D721Med (cell line): ENCODE measurements around the gene UNC5B.

ENCODE experiments used
- DNase-seq: peaks from one replicate; pipeline ENCODE4 v3.0.0; 2011; ENCODE audit warnings: low spot score; ENCODE audit not compliant: insufficient read length
- FAIRE-seq: peaks from 2 replicates; lab custom pipeline; 2011; peaks lifted over from hg19 to GRCh38; lab: Jason Lieb, UNC
- TF ChIP-seq, protein P1 (sequence below): IDR thresholded peaks from 2 replicates; pipeline ENCODE4 v1.5.1; 2012; ENCODE audit warnings: mild to moderate bottlenecking, control low read depth; ENCODE audit not compliant: insufficient read depth; ENCODE audit errors: missing control alignments

The UNC5B gene

DNA sequence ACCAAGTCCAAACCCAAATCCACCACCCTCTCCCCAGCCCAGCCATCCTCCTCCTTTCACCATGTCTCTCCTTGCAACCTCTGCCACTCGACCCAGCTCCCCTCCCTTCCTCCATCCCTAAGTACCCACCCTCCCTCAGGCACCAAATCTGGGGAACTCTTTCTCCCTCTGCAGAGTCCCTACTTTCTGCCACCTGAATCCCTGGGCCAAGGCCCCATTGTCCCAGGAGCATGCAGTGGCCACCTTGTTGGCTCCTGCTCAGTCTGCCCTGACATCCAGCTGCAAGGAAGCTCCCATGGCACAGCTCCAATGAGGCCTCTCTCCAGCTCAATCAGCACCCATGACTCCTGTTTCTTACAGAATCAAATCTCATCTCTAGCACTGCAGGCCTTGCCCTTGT lies 5.5 kb upstream of the UNC5B start:
- TF ChIP-seq, protein P1, sequence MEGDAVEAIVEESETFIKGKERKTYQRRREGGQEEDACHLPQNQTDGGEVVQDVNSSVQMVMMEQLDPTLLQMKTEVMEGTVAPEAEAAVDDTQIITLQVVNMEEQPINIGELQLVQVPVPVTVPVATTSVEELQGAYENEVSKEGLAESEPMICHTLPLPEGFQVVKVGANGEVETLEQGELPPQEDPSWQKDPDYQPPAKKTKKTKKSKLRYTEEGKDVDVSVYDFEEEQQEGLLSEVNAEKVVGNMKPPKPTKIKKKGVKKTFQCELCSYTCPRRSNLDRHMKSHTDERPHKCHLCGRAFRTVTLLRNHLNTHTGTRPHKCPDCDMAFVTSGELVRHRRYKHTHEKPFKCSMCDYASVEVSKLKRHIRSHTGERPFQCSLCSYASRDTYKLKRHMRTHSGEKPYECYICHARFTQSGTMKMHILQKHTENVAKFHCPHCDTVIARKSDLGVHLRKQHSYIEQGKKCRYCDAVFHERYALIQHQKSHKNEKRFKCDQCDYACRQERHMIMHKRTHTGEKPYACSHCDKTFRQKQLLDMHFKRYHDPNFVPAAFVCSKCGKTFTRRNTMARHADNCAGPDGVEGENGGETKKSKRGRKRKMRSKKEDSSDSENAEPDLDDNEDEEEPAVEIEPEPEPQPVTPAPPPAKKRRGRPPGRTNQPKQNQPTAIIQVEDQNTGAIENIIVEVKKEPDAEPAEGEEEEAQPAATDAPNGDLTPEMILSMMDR: no peak
- FAIRE-seq (no peak), DNase-seq (no peak)

DNA sequence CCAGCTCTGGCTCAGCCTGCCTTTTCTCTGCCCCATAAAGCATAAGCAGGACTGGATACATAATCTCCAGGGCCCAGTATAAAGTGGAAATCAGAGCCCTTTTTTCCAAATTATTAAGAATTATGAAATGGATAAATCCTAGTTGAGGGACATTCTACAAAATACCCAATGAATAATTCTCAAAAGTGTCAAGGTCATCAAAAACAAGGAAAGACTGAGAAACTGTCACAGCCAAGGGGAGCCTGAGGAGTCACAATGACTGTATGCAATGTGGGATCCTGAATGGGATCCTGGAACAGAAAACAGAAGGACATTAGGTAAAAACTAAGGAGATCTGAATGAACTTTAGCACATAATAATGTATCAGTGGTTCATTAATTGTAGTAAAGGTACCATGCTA lies 4.8 kb upstream of the UNC5B start:
- TF ChIP-seq, protein P1: no peak
- no peak for DNase-seq

DNA sequence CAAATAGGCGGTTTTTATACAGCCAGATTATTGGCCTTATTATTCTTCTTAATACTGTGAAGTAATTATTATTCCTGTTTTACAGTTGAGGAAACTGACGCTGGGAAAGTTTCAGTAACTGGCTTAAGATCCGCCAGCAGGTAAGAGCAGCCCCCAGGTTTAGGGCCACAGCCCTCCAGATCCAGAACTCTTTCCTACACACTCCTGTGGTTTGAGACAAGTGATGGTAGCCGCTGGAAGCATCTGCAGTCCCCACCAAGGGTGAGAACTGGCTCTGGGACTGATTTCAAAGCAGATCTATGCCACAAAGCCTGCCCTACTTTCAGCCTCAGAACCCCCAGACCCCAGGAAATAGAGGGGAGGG lies 3.0 kb upstream of the UNC5B start:
- TF ChIP-seq, protein P1: no peak
- FAIRE-seq (no peak), DNase-seq (no peak)

More for the DNA sequence above, 4.8 kb upstream of the UNC5B start:
- no peak for FAIRE-seq

DNA sequence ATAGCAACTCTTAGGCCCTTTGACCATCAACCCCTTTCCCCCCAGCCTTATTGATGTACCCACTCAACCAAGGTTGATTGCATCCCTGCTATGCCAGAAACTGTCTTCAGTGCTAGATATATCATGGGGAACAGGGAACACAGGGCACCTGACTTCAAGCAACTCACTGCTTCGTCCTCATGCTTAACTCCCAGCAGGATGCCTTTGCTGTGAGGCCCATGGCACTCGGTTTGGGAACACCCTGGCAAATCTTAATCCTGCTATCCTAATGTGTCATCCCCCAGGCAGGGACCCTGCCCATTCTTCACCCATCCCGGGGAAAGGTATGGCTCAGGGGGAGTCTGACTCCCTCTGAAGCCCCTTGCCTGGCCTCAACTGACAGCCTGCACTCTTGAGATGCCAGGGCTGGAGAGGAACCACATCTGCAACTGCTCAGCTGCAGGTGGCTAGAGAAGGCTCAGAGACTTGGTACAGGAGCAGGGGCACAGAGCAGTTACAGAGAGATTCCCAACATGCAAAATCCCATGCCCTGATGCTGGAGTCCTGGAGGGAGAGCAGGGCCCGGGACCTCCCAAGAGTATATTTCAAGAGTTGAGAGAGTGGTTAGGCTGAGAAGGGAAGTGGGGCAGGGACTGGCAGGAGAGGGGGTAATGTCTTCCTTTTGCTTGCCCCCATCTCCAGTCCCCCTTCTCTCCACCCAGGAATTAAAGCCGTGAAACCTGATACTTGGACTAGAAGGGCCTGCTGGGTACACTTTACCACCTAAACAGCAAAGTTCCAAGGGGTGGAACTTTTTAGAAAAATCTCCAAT lies 2.4 kb upstream of the UNC5B start:
- FAIRE-seq: no peak
- TF ChIP-seq, protein P1: no peak
- no peak for DNase-seq

DNA sequence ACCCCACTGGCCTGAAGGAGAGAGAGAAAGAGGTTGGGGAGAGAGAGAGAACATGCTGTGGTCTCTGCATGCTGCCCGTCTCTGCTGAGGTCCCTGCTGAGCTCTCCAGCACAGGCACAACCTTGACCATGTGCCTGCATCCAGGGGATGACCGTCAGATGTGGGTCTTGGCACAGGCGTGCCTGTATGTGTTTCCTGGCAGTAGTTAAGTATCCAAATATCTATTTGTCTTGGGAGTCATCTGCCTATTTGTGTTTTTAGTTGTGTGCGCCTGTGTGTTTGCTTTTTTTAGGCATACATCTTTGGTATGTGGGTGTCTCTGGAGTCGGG lies 1.9 kb upstream of the UNC5B start:
- TF ChIP-seq, protein P1: no peak
- no peak for DNase-seq
- FAIRE-seq: no peak

DNA sequence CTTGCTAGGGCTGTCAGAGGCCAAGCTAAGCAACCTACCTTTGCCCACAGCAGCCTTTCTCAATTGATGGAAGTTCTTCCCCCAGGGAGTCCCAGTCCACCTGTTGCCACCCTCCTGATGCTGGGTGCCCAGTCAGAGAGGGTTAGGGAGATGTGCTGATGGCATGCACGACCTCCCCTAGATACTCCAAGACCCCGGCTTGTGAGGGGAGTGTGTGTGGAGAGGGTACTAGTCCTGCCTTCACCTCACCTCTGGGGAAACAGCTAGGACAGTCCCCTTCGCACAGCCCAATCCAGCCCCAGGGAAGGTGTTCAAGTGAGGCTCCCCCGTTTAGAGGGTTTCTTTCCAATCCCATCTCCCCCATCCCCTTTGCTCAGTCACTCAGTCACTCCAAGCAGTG lies 1.3 kb upstream of the UNC5B start:
- FAIRE-seq: no peak
- TF ChIP-seq, protein P1: no peak
- DNase-seq: no peak

DNA sequence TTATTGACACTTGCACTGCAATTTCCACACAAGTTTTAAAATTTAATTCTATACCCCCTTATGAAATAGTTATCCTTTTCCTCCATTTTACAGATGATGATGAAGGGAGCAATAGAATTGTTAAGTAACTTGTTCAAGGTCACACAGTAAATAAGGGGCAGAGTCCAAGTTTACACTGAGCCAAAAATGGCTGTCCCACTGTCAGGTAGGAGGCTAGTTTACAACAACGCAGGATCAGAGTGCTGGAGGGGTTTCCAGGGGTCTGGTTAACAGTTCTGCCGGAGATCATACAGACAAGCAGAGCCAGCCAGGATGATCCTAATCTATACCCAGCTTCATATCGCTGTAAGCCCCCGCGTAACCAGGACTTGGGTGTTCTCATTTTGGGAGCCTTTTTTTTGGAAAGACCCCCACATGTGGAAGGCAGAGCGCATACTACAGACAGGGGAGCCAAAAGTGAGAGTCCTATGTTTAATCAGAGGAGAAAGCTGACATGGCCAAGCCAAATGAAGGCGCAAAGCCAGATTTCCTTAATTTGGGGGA lies 524 bp upstream of the UNC5B start:
- TF ChIP-seq, protein P1: no peak
- FAIRE-seq (no peak), DNase-seq (no peak)
